ENCODE measurements around the gene FAM163B. TPM values are rescaled to one million over a fixed set of nuclear protein-coding genes. Genes with fewer than 3 reads are reported as not detected.

Gene FAM163B
- total RNA-seq, 4 donors from 2014 or later, result not detected

GRCh38 chr9:133607381-133607780 is 1.8 kb downstream of the FAM163B start:
- TF ChIP-seq CTCF (IDR thresholded peaks at IDR 0.05; ENCODE audit: low read depth), result no peak

- no peak for TF ChIP-seq CTCF (IDR thresholded peaks at IDR 0.05; ENCODE audit: low read depth)
These were observed 2.5 kb downstream of the FAM163B start for GRCh38 chr9:133606708-133607025.

- TF ChIP-seq CTCF (IDR thresholded peaks at IDR 0.05; ENCODE audit: low read depth), result no peak
These were observed 3.1 kb downstream of the FAM163B start for GRCh38 chr9:133605856-133606707.

GRCh38 chr9:133605446-133605845 is 3.7 kb downstream of the FAM163B start:
- no peak for TF ChIP-seq CTCF (IDR thresholded peaks at IDR 0.05; ENCODE audit: low read depth)

- TF ChIP-seq CTCF (IDR thresholded peaks at IDR 0.05; ENCODE audit: low read depth), result no peak
These were observed 4.3 kb downstream of the FAM163B start for GRCh38 chr9:133604856-133605255.

- no peak for TF ChIP-seq CTCF (IDR thresholded peaks at IDR 0.05; ENCODE audit: low read depth)
These were observed 5.0 kb downstream of the FAM163B start for GRCh38 chr9:133604214-133604613.

GRCh38 chr9:133603135-133603927 is 5.9 kb downstream of the FAM163B start:
- TF ChIP-seq CTCF (IDR thresholded peaks at IDR 0.05; ENCODE audit: low read depth), result no peak

Data from subcutaneous adipose tissue (tissue), 4 donors.